GM19324 (cell line): Measurements from ENCODE around the gene DDX43.
"Not testable (repeated sequence)": the region's sequence is repeated elsewhere in the genome, so short reads cannot be mapped to it uniquely, and the experiment has no call there.

Experiments used
- ATAC-seq: cut with Tn5 transposase; IDR thresholded peaks from one replicate; pipeline ENCODE4 v1.9.1; 2021; ENCODE audit warnings: mild to moderate bottlenecking, moderate library complexity; ENCODE audit not compliant: unreplicated experiment, low FRiP score

The DDX43 gene

DNA sequence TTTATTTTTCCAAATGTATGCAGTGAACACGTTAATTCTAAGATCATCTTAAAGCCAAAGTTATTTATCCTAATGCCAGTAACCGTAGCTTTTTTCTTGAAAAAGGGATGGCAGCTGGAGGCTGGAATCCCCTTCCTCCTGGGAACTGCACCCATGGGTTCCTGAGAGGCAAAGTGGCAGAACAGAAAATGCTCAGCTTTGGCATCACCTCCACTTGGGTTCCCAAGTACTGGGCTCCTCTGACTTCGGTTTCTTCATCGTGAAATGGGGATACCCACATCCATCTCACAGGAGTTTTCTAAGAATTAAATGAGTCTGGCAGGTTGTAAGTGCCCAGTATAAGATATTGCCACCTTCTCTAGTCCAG is 6.2 kb upstream of the DDX43 start:
- ATAC-seq = peak; percentile 18

DNA sequence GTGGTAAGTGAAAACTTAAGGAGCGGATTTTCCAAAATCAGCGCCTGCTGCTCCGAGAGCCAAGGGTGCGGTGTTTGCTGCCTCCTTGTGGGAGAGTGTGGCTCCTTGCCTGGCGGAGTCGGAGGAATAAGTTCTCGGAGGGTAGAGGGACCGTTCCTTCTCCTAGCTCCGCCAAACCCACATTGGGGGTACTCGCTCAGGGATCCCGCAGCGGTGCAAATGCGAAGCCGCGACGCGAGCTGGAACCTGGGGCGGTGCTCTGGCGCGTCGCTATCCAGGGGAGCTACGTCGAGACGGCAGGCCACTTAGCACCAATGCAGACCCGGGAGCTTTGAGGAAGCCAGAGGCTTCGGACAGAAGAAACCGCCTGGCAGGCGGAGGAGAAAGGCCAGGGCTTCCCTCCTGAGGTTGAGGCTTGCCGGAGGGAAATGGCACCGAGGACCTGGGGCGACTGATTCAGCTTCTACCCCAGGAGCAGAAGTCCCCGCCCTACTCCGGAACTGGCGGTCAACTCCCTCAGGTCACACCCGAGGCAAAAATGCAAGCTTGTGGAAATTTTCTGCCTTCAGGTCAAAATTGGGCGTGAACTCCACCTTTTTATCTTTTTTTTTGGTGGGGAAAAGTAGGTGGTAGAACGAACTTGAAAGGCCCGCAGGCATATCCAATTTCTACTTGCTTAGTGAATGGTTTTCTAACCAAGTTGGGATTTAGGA is 5.7 kb upstream of the DDX43 start:
- peak; percentile 65 for ATAC-seq

DNA sequence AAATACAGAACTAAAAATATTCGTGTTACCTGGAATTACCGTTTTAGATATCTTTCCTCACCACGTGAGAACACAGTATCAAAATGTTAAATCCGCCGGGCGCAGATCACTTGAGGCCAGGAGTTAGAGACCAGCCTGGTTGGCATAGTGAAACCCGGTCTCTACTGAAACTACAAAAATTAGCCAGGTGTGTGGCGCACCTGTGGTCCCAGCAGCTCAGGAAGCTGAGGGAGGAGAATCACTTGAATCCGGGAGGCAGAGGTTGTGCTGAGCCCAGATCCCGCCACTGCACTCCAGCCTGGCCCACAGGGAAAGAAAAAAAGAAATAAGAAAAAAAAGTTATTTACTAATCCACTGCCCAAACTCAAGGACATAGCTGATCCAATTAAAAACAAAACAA is 4.8 kb upstream of the DDX43 start:
- no peak for ATAC-seq

DNA sequence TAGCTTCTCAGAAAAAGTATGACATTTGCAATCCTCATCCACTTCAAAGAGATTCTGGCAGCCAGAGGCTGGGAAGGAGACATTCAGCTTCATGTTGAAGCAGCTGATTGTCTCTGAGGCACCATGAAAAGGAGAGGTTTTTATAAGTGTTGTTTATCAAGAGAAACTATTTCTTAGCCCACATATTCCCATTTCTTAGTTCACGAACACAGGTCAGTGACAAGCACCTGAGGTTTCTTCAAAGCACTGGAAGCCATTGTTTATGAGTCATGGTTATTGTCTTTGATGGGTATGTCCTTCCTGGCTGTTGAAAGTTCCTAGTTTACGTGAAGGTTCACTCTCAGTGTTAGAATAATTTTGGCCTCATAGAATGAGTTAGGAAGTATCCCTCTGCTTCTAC is 3.0 kb upstream of the DDX43 start:
- ATAC-seq = no peak

DNA sequence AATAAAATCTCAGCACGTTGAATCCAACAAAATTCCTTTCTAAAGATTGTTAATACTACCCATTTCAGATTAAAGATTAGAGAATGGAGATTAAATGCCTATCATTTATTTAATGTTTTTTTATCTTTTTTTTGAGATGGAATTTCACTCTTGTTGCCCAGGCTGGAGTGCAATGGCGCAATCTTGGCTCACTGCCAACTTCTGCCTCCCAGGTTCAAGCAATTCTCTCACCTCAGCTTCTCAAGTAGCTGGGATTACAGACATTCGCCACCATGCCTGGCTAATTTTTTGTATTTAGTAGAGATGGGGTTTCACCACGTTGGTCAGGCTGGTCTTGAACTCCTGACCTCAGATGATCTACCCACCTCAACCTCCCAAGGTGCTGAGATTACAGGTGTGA is 2.4 kb upstream of the DDX43 start:
- not testable (repeated sequence) for ATAC-seq

DNA sequence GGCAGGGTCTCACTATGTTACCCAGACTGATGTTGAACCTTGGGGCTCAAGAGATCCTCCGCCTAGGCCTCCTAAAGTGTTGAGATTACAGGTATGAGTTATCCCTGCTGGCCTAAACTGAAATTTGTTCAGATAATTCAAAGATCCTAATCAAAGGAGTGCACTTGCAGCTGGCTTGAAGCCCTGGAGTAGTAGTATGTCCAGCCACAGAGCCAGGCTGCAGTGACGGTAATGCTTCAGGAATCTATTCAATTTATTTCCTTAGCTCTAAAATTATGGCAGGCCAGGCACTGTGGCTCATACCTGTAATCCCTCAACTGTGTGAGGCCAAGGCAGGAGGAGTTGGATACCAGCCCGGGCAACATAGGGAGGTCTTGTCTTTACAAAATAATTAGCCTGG is 1.4 kb upstream of the DDX43 start:
- ATAC-seq = no peak

DNA sequence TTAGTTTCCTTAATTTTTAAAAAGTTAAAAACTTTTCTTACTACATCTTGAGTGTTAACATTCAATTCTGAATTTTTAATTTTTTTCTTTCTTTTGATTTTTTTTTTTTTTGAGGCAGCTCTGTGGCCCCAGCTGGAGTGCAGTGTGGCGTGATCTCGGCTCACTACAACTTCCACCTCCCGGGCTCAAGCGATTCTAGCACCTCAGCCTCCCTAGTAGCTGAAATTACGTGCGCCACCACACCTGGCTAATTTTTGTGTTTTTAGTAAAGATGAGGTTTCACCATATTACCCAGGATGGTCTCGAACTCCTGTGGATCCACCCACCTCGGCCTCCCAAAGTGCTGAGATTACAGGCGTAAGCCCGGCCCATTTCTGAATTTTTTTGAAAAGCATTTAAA is 1.2 kb downstream of the DDX43 start:
- no peak for ATAC-seq

DNA sequence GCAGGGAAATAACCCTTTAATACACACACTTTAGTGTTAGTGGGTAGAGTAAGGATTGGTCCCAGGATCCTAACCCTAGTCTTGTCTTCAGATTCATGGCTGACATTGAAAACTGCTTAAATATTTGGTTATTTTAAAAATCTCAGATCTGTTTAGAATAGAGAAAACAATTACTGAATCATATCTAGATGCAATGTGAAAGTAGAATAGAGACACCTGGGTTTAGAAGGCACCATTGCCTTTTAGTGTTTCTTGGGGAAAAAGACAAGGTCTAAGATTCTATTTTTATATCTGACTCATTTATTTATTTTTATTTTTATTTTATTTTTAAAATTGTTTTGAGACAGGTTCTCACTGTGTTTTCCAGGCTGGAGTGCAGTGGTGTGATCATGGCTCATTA is 6.0 kb downstream of the DDX43 start:
- ATAC-seq = no peak

DNA sequence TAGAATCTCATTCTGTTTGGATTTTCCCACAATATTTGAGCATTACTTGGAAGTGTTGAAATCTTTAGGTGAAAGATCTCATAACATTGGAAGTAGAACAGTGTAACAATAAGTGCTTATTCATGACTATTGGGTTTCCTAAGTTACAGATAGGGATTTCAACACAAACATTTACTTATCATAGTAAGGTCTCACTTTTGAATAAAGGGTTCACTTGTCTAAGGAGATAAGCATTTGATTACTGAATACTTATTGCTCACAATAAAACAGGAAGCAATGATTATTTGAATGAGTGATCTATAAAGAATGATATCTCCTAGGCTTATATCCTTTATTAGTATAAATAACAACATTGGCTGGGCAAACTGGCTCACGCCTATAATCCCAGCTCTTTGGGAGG is 14.8 kb downstream of the DDX43 start:
- no peak for ATAC-seq

DNA sequence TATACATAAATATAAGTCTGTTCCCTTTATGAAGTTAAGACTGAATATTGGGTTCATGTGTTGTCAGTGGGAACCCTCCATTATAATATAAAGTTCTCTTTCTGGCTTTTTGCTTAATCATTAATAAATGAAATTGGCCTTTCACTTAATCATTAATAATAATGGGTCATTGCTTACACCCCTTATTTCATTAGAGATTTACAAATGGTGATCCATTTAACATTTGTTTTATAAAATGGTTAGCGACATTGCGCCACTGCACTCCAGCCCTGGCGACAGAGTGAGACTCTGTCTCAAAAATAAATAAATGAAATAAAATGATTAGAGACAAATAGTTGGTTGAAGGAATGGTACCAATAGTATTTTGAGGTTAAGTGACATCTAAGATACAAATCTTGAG is 18.5 kb downstream of the DDX43 start:
- no peak for ATAC-seq

DNA sequence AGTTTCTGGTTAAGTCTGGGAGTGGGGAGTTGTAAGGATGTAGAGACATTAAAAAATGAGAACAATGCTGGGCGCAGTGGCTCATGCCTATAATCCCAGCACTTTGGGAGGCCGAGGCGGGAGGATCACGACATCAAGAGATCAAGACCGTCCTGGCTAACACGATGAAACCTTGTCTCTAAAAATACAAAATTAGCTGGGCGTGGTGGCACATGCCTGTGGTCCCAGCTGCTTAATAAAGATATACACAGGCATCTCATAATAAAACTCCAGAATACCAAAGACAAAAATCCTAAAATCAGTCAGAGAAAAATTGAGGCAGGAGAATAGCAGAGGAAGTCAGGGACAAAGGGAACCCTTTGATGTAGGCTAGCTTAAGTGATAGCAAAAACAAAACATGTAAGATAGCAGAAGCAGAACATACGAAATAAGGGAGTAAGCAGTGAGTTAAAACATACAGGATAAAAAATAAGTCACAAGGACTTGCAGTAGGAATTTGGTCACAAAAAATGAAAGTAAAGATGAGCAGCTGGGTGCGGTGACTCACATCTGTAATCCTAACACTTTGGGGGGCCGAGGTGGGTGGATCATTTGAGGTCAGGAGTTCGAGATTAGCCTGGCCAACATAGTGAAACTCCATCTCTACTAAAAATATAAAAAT is 23.6 kb downstream of the DDX43 start:
- no peak for ATAC-seq

DNA sequence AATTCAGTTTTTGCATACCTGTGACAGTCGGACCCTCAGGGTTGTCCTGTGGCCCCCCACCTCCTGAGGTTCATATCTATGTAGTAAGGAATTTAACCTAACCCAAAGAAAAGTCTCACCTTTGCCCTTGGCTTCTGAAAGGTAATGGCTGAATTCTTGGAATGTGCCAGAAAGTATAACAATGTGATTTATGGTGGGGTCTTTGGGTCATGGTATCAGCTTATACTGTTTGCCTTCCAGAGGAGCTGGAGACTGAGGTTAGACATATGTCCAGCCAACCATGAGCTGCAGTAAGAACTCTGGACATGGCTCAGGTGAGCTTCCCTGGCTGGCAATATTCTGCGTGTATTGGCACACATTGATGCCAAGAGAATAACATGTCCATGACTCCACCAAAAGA is 26.9 kb downstream of the DDX43 start:
- no peak for ATAC-seq

DNA sequence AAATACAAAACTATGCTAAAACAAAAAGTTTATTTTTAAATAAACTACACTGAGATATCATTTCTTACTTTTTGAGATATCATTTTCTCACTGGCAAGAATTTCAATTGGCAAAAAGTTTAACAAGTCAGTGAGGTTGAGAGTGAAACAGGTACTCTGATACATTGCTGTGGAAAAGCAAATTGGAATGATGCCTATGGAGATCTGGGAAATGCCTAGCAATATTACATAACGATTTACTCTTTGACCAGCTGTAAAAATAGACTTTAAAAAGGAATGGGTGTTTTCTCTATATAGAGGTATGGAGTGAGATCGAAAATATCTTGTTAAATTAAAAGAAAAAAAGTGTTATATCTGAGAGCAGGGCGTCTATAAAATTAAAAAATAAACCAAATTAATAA is 40.6 kb downstream of the DDX43 start:
- no peak for ATAC-seq

DNA sequence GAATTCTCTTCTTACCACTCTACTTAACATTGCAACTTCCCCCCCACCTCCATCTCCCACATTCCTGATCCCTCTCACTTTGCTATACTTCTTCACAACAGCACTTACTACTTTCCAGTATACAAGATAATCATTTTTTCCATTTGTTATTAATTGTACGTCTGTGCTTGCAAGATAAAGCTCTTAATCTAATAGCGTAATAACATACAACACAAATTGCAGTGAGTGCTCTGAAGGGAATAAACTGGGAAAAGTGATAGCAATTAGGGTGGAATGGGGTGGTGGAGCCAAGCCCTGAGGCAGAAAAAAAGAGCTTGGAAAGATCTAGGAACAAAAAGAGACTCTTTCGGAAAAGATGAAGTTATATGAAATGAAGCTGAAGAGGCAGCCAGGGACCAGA is 48.9 kb downstream of the DDX43 start:
- ATAC-seq = no peak

DNA sequence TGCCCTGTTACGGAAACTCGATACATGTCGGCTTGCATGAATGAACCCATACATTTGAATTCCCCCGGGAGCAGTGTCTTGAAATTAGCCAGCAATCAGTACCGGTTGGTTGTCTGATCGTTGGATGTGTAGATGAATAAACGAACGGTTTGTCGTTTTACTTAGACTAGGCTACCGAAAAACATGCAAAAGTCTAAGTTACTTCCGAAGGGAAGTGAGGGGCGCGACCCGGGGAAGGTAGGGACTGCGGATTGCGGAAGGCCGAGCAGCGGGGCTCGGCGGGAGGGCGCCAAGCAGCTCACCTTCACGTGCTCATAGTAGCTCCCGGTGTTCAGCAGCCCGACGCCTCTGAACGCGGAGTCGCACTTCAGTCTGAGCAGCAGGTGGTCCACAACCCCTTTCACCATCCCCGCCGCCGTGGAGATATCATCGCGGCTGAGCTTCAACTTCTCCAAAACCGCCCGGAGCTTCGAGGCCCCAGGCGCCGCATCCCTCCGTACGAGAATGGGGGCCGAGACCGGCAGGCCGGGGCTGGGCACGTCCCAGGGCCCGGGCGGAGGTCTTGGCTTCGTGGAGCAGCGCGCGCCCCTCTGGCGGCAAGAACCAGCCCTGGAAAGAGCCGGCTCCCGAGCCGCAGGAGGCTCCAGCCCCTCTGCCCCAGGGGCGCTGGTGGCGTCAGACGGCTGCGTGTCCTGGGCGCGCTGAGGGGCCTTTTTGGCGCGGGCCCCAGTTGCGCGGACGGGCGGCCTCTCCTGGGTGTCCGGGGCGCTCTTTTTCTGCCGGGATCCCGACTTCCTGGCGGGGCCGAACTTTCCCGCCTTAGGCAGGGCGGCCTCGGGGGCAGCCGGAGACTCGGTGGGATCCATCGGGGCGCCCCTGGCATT is 56.8 kb downstream of the DDX43 start:
- peak; percentile 66 for ATAC-seq

DNA sequence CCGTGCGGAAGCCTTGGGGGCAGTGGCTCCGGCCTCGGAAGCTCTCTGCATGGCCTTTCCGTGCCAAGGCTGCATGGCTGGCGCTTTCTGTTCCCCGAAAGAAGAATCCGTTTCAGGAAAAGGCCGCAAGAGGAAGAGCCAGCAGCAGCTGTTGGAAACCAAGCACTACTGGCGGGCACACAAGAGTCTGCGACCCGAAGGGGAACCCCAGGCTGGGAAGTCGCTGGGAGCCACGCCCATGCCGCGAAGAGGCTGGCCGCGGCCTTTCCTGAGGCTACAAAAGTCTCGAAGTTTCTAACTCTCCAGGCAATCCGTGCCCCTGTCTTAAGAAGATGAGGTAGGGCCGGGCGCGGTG is 57.5 kb downstream of the DDX43 start, which contains the start of gene CGAS:
Gene CGAS, minus strand, starts transcription at position 191 of the 355 bp plus-strand sequence. Its CDS starts 116 bp downstream, at position 75.
- ATAC-seq = peak; percentile 70

DNA sequence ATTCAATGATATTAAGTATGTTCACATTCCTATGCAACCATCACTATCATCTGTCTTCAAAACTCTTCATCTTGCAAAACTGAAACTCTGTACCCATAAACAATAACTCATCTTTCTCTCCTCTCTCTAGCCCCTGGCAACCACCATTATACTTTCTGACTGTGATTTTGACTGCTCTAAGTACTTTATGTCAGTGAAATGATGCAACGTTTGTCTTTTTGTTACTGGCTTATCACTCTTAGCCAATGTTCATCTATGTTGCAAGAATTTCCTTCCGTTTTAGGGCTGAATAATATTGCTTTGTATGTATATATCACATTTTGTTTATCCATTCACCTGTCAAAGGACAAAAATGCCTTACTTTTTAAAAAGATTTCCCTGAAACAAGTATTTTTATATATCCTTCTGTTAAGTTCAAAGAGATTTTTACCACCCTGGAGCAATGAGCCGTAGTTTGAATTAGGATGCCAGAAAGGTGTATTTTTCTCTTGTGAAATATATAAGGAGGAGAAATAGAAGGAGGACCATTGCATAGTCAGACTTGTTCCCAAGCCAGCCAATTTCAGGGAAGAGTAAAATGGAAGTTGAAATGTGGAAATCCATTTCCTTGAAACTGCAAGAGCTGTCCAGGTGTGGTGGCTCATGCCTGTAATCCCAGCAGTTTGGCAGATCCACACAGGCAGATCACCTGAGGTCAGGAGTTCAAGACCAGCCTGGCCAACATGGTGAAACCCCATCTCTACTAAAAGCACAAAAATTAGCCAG is 61.4 kb downstream of the DDX43 start:
- no peak for ATAC-seq

DNA sequence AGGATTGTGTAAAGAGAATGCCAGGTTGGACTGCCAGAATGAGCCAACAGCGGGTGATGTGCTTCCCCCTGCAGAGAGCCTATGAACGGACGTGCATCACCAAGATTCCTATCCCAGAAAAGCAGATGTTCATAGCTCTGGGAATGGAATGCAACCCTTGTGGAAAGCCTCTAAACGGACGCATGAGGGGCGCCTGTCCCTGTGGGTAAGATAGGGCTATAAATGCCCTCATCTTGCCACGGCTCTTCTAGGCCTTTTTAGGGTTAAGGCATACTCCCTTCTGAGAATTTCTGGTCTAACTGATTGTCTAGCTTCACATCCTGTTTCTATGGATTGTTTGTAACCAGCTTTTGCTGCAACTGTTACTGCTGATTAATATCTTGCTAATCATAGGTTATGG is 64.8 kb downstream of the DDX43 start:
- ATAC-seq = not testable (repeated sequence)

DNA sequence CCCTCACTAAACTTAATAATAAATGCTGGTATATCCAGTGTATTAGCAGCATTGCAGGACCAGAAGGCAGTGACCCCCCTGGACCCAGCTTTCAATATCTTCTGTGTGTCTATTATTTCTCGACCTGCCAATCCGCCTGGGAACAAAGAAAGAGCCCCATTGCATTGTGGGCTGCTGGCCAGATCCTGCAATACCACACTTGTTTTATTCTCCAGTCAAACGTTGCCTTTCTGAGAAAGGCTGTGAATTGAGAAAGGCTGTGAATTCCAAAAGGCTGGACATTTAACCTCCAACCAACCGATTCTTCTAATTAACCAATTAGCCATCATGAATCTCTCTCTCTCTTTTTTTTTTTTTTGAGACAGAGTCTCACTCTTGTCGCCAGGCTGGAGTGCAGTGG is 65.4 kb downstream of the DDX43 start:
- no peak for ATAC-seq

DNA sequence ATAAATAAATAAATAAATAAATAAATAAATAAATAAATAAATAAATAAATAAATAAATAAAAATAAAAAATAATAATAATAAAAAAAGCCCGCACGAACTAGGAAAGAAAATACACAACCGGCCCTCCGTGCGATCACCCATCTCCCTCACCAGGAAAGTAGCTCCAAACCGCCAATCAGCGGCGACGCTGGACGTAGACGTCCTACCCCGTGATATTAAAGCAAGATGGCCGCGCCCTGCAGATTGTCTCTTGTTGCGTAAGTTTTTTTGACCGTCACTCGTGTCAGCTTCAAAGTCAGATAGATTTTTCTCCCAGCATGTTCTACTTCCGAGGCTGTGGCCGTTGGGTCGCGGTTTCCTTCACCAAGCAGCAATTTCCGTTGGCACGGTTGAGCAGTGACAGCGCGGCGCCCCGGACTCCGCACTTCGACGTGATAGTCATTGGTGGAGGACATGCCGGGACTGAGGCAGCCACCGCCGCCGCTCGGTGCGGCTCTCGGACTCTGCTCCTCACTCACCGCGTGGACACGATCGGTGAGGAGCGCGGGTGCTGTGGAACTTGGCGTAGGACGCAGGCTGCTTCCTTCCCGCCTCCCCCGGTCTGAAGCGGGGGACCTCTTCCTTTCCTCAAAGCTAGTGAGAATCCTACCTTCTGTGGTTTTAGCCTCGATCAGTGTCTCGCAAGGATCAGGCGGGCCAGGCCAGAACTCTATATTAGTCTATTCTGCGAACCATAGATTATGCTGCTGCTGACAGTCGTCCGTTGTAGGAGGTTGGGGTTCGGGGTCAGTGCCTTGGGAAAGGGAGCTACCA is 67.1 kb downstream of the DDX43 start, which contains the start of gene MTO1:
Gene MTO1, plus strand, starts transcription at position 201 of the 814 bp plus-strand sequence. Its CDS starts 118 bp downstream, at position 319.
- peak; percentile 84 for ATAC-seq
